ENCODE data around the gene CCDC197. TPM values are rescaled to one million over a fixed set of nuclear protein-coding genes. Genes with fewer than 3 reads are reported as not detected.

CCDC197 gene
- total and polyA plus RNA-seq, 4 donors, result not detected

DNA sequence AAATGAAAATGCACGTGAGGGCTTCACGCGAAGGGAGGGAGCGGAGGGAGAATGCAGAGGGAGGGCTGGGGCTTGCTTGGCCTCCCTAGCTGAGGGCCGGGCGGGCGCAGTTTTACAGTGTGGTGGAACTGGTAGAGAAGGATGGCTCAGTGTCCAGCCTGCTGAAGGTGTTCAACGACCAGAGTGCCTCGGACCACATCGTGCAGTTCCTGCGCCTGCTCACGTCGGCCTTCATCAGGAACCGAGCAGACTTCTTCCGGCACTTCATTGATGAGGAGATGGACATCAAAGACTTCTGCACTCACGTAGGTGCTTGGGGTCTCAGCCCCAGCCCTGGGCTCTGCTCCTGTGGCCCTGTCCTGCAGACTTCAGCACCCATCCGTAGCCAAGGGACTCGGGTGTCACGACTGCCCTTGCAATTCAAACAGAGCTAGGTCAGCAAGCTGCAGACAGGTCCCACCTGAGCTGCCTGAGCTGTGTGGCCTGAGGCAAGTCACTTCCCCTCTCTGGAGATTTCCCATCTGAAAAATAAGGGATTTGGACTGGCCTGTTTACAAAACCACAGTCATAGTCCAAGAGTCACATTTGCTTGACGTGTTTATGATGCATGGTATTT is 47.5 kb downstream of the CCDC197 start:
- Histone ChIP-seq H3K9ac (ENCODE audit: insufficient read depth in 1 of 2, low read length in 2 of 2) (no peak overlapping the region), H3K9me3 (ENCODE audit: control insufficient read depth in 4 of 4, insufficient read depth in 3 of 4, low read length in 3 of 4) (peaks cover 0 to 2% (median 0%) of the 10 kb centered on the region in 4 donors), H3K27ac (ENCODE audit: low read depth in 1 of 2, low read length in 1 of 2) (no peak overlapping the region), H3K36me3 (ENCODE audit: control insufficient read depth in 4 of 4, insufficient read depth in 4 of 4, low read length in 4 of 4) (peaks cover 12 to 50% (median 26%) of the 10 kb centered on the region in 4 donors), H3K27me3 (ENCODE audit: control insufficient read depth in 3 of 3, insufficient read depth in 3 of 3, low read length in 2 of 3) (no peaks in the 10 kb centered on the region), H3K4me3 (no peak overlapping the region), H3K4me1 (ENCODE audit: control insufficient read depth in 5 of 5, insufficient read depth in 5 of 5, low read length in 5 of 5) (peaks cover 0 to 21% (median 4%) of the 10 kb centered on the region in 5 donors)
- no peak for DNase-seq
- no peak for ATAC-seq (ENCODE audit: insufficient read depth, low FRiP score)
- TF ChIP-seq CTCF (IDR thresholded peaks at IDR 0.05; ENCODE audit: control extremely low read depth, extremely low read depth), result no peak
- WGBS, 2 donors, result 91 to 94% methylated on average over 20 of the region's 20 CpGs

DNA sequence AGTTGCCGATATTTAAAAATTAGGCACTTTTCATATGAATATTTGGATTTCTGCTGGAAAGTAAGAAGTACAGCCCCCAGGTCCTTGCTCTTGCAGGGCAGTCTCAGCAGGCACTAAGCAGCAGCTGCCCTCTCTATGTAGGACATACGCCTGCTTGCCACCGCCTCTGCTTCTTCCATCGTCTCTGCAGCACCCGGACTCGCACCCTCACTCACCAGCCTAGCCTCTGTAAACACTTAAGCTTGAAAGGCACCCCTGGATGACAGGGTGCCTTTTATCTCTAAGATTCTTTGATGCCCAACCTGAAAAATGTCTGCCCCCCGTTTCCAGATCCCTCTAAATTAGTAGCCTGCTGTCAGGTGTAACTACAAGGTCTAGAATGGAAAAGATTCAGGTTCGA is 48.0 kb downstream of the CCDC197 start:
- peaks cover 12 to 54% (median 30%) of the 10 kb centered on the region in 4 donors for H3K36me3 ChIP-seq (ENCODE audit: control insufficient read depth in 4 of 4, insufficient read depth in 4 of 4, low read length in 4 of 4)
- H3K9ac ChIP-seq (ENCODE audit: insufficient read depth in 1 of 2, low read length in 2 of 2), result no peak overlapping the region
- H3K9me3 ChIP-seq (ENCODE audit: control insufficient read depth in 4 of 4, insufficient read depth in 3 of 4, low read length in 3 of 4), result peaks cover 0 to 2% (median 0%) of the 10 kb centered on the region in 4 donors
- no peak overlapping the region for H3K27ac ChIP-seq (ENCODE audit: low read depth in 1 of 2, low read length in 1 of 2)
- 93 to 94% methylated on average over 8 of the region's 8 CpGs for WGBS, 2 donors
- no peak for DNase-seq
- no peak for ATAC-seq (ENCODE audit: insufficient read depth, low FRiP score)
- H3K4me3 ChIP-seq, result no peak overlapping the region
- no peak for TF ChIP-seq CTCF (IDR thresholded peaks at IDR 0.05; ENCODE audit: control extremely low read depth, extremely low read depth)
- H3K4me1 ChIP-seq (ENCODE audit: control insufficient read depth in 5 of 5, insufficient read depth in 5 of 5, low read length in 5 of 5), result peaks cover 0 to 21% (median 4%) of the 10 kb centered on the region in 5 donors
- no peaks in the 10 kb centered on the region for H3K27me3 ChIP-seq (ENCODE audit: control insufficient read depth in 3 of 3, insufficient read depth in 3 of 3, low read length in 2 of 3)

GRCh38 chr14:94045563-94046345 is 48.7 kb downstream of the CCDC197 start:
- Histone ChIP-seq H3K36me3 (ENCODE audit: control insufficient read depth in 4 of 4, insufficient read depth in 4 of 4, low read length in 4 of 4) (peaks cover 17 to 59% (median 37%) of the 10 kb centered on the region in 4 donors), H3K4me1 (ENCODE audit: control insufficient read depth in 5 of 5, insufficient read depth in 5 of 5, low read length in 5 of 5) (peaks cover 0 to 21% (median 4%) of the 10 kb centered on the region in 5 donors), H3K27me3 (ENCODE audit: control insufficient read depth in 3 of 3, insufficient read depth in 3 of 3, low read length in 2 of 3) (no peaks in the 10 kb centered on the region), H3K9ac (ENCODE audit: insufficient read depth in 1 of 2, low read length in 2 of 2) (no peak overlapping the region), H3K4me3 (no peak overlapping the region), H3K9me3 (ENCODE audit: control insufficient read depth in 4 of 4, insufficient read depth in 3 of 4, low read length in 3 of 4) (no peaks in the 10 kb centered on the region), H3K27ac (ENCODE audit: low read depth in 1 of 2, low read length in 1 of 2) (no peak overlapping the region)
- TF ChIP-seq CTCF (IDR thresholded peaks at IDR 0.05; ENCODE audit: control extremely low read depth, extremely low read depth), result no peak
- DNase-seq, result no peak
- ATAC-seq (ENCODE audit: insufficient read depth, low FRiP score), result no peak
- WGBS, 2 donors, result 91 to 92% methylated on average over 19 of the region's 19 CpGs

Measured in lung (tissue), 12 donors.